HL-60 (cell line): ENCODE data around the gene SIGLECL1.
A peak's percentile ranks its signal among the peaks of the same experiment; 100 is the strongest.

ENCODE experiments used
- DNase-seq, 2 experiments: peaks; one replicate each; pipeline ENCODE4 v3.0.0-alpha.2; 2010 to 2020; ENCODE audit warnings: low read depth in 1 of 2, low spot score in 1 of 2
- H3K27ac ChIP-seq: fragments of 250-450 bp; sonication (Bioruptor Pico); replicated peaks from 2 replicates; pipeline ENCODE4 v1.5.1; 2020; ENCODE audit warnings: mild to moderate bottlenecking, moderate library complexity
- H3K27me3 ChIP-seq: fragments of 250-450 bp; sonication (Bioruptor Pico); 2 replicates; pipeline ENCODE4 v1.5.1; 2021; ENCODE audit warnings: mild to moderate bottlenecking, moderate library complexity; ENCODE audit not compliant: insufficient read depth, poor library complexity, severe bottlenecking
- H3K4me3 ChIP-seq: replicated peaks from 2 replicates; pipeline ENCODE4 v1.5.1; 2011; ENCODE audit warnings: mild to moderate bottlenecking, control low read depth, low read length; ENCODE audit not compliant: insufficient read depth
- GABPA ChIP-seq: IDR thresholded peaks from 2 replicates; pipeline ENCODE4 v1.6.1; 2012; ENCODE audit warnings: low read depth
- POLR2AphosphoS5 ChIP-seq: IDR thresholded peaks from 2 replicates; pipeline ENCODE4 v1.6.1; 2012; ENCODE audit warnings: low read depth
- SPI1 ChIP-seq: IDR thresholded peaks from 2 replicates; pipeline ENCODE4 v1.6.1; 2012; ENCODE audit warnings: low read depth, mild to moderate bottlenecking, borderline replicate concordance
- TF ChIP-seq, protein P1 (sequence below): IDR thresholded peaks from 2 replicates; pipeline ENCODE4 v1.6.1; 2012; ENCODE audit warnings: low read depth; ENCODE audit not compliant: insufficient replicate concordance
- TF ChIP-seq, protein P2 (sequence below): IDR thresholded peaks from one replicate; pipeline ENCODE4 v1.5.1; 2011; ENCODE audit warnings: low read length, control low read depth, inconsistent platforms; ENCODE audit not compliant: insufficient read depth

SIGLECL1 gene

DNA sequence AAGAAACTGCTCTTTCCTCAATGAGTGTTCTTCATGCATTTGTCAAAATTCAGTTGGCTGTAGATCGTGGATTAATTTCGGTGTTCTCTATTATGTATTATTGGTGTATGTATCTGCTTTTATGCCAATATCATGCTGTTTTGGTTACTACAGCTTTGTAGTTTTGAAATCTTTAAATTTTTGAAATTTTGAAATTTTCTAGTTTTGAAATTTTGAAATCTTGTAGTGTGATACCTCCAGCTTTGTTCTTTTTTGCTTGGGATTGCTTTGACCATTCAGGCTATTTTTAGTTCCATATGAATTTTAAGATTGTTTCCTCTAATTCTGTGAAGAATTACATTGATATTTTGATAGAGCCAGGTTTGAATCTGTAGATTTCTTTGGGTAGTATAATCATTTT, 22.9 kb upstream of the SIGLECL1 start:
- no peak overlapping the region for H3K4me3 ChIP-seq
- no peak for TF ChIP-seq POLR2AphosphoS5
- TF ChIP-seq GABPA, result no peak
- TF ChIP-seq, protein P1, sequence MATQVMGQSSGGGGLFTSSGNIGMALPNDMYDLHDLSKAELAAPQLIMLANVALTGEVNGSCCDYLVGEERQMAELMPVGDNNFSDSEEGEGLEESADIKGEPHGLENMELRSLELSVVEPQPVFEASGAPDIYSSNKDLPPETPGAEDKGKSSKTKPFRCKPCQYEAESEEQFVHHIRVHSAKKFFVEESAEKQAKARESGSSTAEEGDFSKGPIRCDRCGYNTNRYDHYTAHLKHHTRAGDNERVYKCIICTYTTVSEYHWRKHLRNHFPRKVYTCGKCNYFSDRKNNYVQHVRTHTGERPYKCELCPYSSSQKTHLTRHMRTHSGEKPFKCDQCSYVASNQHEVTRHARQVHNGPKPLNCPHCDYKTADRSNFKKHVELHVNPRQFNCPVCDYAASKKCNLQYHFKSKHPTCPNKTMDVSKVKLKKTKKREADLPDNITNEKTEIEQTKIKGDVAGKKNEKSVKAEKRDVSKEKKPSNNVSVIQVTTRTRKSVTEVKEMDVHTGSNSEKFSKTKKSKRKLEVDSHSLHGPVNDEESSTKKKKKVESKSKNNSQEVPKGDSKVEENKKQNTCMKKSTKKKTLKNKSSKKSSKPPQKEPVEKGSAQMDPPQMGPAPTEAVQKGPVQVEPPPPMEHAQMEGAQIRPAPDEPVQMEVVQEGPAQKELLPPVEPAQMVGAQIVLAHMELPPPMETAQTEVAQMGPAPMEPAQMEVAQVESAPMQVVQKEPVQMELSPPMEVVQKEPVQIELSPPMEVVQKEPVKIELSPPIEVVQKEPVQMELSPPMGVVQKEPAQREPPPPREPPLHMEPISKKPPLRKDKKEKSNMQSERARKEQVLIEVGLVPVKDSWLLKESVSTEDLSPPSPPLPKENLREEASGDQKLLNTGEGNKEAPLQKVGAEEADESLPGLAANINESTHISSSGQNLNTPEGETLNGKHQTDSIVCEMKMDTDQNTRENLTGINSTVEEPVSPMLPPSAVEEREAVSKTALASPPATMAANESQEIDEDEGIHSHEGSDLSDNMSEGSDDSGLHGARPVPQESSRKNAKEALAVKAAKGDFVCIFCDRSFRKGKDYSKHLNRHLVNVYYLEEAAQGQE, result no peak
- TF ChIP-seq SPI1, result no peak
- TF ChIP-seq, protein P2, sequence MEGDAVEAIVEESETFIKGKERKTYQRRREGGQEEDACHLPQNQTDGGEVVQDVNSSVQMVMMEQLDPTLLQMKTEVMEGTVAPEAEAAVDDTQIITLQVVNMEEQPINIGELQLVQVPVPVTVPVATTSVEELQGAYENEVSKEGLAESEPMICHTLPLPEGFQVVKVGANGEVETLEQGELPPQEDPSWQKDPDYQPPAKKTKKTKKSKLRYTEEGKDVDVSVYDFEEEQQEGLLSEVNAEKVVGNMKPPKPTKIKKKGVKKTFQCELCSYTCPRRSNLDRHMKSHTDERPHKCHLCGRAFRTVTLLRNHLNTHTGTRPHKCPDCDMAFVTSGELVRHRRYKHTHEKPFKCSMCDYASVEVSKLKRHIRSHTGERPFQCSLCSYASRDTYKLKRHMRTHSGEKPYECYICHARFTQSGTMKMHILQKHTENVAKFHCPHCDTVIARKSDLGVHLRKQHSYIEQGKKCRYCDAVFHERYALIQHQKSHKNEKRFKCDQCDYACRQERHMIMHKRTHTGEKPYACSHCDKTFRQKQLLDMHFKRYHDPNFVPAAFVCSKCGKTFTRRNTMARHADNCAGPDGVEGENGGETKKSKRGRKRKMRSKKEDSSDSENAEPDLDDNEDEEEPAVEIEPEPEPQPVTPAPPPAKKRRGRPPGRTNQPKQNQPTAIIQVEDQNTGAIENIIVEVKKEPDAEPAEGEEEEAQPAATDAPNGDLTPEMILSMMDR, result no peak
- DNase-seq, result no peak
- no peak overlapping the region for H3K27ac ChIP-seq
- H3K27me3 ChIP-seq, result no peaks in the 10 kb centered on the region

DNA sequence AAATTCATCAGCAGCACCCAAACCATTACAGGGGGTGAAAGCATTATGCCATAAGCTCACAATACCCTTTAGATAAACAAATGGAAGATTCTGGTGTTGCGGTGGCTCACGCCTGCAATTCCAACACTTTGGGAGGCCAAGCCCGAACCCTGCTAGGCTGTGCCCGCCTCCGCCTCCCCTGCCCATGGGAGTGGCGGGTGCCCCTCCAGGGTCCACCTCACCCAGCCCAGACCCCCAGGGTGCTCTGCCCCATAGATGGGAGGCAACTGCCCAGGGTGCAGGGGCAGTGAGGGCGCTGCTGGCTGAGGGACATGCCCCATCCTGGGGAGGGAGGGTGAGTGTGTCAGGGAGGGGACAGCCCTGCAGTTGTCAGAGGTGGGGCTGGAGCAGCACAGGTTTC, 10.0 kb upstream of the SIGLECL1 start:
- H3K4me3 ChIP-seq, result no peak overlapping the region
- DNase-seq, result no peak
- no peak for TF ChIP-seq SPI1
- TF ChIP-seq, protein P2, result no peak
- TF ChIP-seq POLR2AphosphoS5, result 0 out of 2 replicates have a peak, but pooled peaks have one; percentile 13
- TF ChIP-seq, protein P1, result no peak
- no peaks in the 10 kb centered on the region for H3K27me3 ChIP-seq
- no peak overlapping the region for H3K27ac ChIP-seq

DNA sequence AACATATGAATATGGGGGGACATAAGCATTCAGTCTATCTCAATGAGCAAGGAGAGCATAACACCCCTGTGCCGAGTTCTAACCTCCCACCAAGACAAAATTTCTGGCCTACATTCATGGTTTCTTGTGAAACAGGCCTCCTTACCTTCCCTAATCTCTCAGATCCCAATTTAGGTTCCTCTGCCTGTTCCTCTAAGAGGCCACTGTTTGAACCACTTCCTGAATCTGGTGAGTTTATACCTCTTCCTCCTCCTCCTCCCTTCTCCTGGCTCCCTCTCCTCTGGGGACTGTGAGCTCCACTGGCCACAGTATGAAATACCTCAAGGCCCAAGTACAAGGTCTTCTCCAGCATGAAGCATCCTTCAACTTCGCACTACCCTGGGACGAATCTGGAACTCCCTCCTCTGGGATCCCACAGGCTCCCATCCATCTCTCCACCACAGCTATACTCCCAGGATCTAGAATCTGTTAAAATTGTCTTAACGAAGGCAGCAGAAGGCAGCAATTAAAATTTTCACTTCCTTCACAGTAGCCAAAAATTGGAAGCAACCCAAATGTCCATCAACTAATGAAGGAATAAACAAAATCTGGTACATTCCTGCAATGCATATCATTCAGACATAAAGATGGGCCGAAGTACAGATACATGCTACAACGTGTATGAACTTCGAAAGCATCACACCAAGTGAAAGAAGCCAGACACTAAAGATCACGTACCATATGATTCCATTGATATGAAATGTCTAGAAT, 7.8 kb upstream of the SIGLECL1 start:
- TF ChIP-seq POLR2AphosphoS5 (no peak), SPI1 (peak; percentile 87), GABPA (no peak)
- TF ChIP-seq, protein P2, result no peak
- TF ChIP-seq, protein P1, result no peak
- Histone ChIP-seq H3K4me3 (no peak overlapping the region), H3K27ac (peak overlapping the region; percentile 28), H3K27me3 (no peaks in the 10 kb centered on the region)
- DNase-seq, result peak in 1 of 2 experiments; percentile 68
